HCT116 (cell line): ENCODE data around the gene RSL1D1. TPM values are rescaled to one million over a fixed set of nuclear protein-coding genes. Genes with fewer than 3 reads are reported as not detected.

Experiments used
- ATAC-seq: fragments of 200-7000 bp; cut with Tn5 transposase; 2 replicates; pipeline ENCODE4 v1.9.1; 2020; ENCODE audit warnings: mild to moderate bottlenecking, moderate library complexity
- BruUV-seq: library from RNA; stranded (reverse); fragments of 400-500 nt; replicated peaks from 2 replicates; lab custom pipeline; 2021; lab: Mats Ljungman, UMichigan
- CTCF ChIA-PET: fragments of 300-600 bp; sonication (Branson Sonifier 250); formaldehyde crosslinking; loops from one replicate; lab custom pipeline; 2021; ENCODE audit warnings: antibody characterized with exemption; lab: Charles Lee
- POLR2A ChIA-PET: fragments of 300-600, 350-600 bp; sonication (Branson Sonifier 250); formaldehyde crosslinking; loops from one replicate; lab custom pipeline; 2021; ENCODE audit warnings: antibody characterized with exemption; lab: Charles Lee
- RAD21 ChIA-PET, 2 experiments: fragments of 300-600 bp; sonication (Branson Sonifier 250); formaldehyde crosslinking; loops; one replicate each; lab custom pipeline; 2023; ENCODE audit warnings: low total read pairs in 2 of 2; ENCODE audit not compliant: uncharacterized antibody in 2 of 2, unreplicated experiment in 2 of 2, low non-redundant PET in 1 of 2; lab: Charles Lee
- DNase-seq: peaks from one replicate; pipeline ENCODE4 v3.0.0-alpha.2; 2010; ENCODE audit warnings: low read depth, low spot score
- H2AFZ ChIP-seq: fragments of 200-600 bp; shearing (Covaris generic), sonication (generic); 2 replicates; pipeline ENCODE4 v1.6.1; 2017; ENCODE audit warnings: low read depth, mixed run types, mixed read lengths, antibody characterized with exemption, low read length; ENCODE audit not compliant: poor library complexity, severe bottlenecking
- H3K27ac ChIP-seq: 2 replicates; pipeline ENCODE4 v1.5.1; 2012; ENCODE audit warnings: low read depth, low read length
- H3K27me3 ChIP-seq: fragments of 200-600 bp; sonication (generic); 2 replicates; pipeline ENCODE4 v1.6.1; 2016; ENCODE audit warnings: mixed run types, low read length, mixed read lengths; ENCODE audit not compliant: insufficient read depth
- H3K36me3 ChIP-seq, 2 experiments: fragments of 200-500 bp in 1 of 2; fragments of 200-600 bp in 1 of 2; sonication (Bioruptor generic) in 1 of 2; sonication (generic) in 1 of 2; 2 replicates each; pipeline versions ENCODE4 v1.5.1 to v1.6.1; 2014 to 2016; ENCODE audit warnings: low read length in 2 of 2, inconsistent platforms in 1 of 2, mixed read lengths in 1 of 2, mixed run types in 1 of 2; ENCODE audit not compliant: insufficient read depth in 2 of 2, control insufficient read depth in 1 of 2
- H3K4me1 ChIP-seq, 2 experiments: fragments of 200-600 bp in 1 of 2; sonication (generic) in 1 of 2; 2 replicates each; pipeline versions ENCODE4 v1.5.1 to v1.6.1; 2012 to 2017; ENCODE audit warnings: low read length in 2 of 2, inconsistent platforms in 1 of 2, mild to moderate bottlenecking in 1 of 2, mixed read lengths in 1 of 2, mixed run types in 1 of 2, moderate library complexity in 1 of 2; ENCODE audit not compliant: insufficient read depth in 2 of 2, control insufficient read depth in 1 of 2
- H3K4me2 ChIP-seq: fragments of 200-600 bp; sonication (generic); 2 replicates; pipeline ENCODE4 v1.6.1; 2017; ENCODE audit warnings: mixed run types, low read length, mixed read lengths
- H3K4me3 ChIP-seq, 2 experiments: fragments of 200-600 bp in 1 of 2; sonication (generic) in 1 of 2; replicated peaks in 1 of 2; 2 replicates each; pipeline ENCODE4 v1.5.1; 2011 to 2016; ENCODE audit warnings: low read length in 2 of 2, control low read depth in 1 of 2, low read depth in 1 of 2, mild to moderate bottlenecking in 1 of 2, mixed read lengths in 1 of 2, mixed run types in 1 of 2
- H3K79me2 ChIP-seq: fragments of 200-600 bp; sonication (generic); 2 replicates; pipeline ENCODE4 v1.6.1; 2017; ENCODE audit warnings: mild to moderate bottlenecking, mixed run types, low read length, moderate library complexity, mixed read lengths; ENCODE audit not compliant: insufficient read depth
- H3K9ac ChIP-seq: fragments of 200-600 bp; sonication (generic); 2 replicates; pipeline ENCODE4 v1.6.1; 2016; ENCODE audit warnings: low read length, mixed read lengths
- H3K9me2 ChIP-seq: fragments of 200-600 bp; sonication (generic), shearing (Covaris generic); 2 replicates; pipeline ENCODE4 v1.6.1; 2017; ENCODE audit warnings: mixed run types, mild to moderate bottlenecking, moderate library complexity; ENCODE audit not compliant: insufficient read depth
- H3K9me3 ChIP-seq, 2 experiments: fragments of 200-500 bp in 1 of 2; fragments of 200-600 bp in 1 of 2; sonication (Bioruptor generic) in 1 of 2; sonication (generic) in 1 of 2; 2 replicates each; pipeline ENCODE4 v1.6.1; 2014 to 2017; ENCODE audit warnings: low read length in 2 of 2, mixed read lengths in 2 of 2, inconsistent platforms in 1 of 2, low read depth in 1 of 2, mild to moderate bottlenecking in 1 of 2, mixed run types in 1 of 2, moderate library complexity in 1 of 2; ENCODE audit not compliant: control insufficient read depth in 1 of 2, insufficient read depth in 1 of 2
- H4K20me1 ChIP-seq: fragments of 200-600 bp; sonication (generic), shearing (Covaris generic); 2 replicates; pipeline ENCODE4 v1.6.1; 2017; ENCODE audit warnings: mixed run types, mild to moderate bottlenecking, moderate library complexity; ENCODE audit not compliant: insufficient read depth
- CEBPB ChIP-seq: IDR thresholded peaks from 2 replicates; pipeline ENCODE4 v1.6.1; 2012; ENCODE audit warnings: low read depth
- EGR1 ChIP-seq: IDR thresholded peaks from 2 replicates; pipeline ENCODE4 v1.6.1; 2012; ENCODE audit warnings: low read depth
- EZH2phosphoT487 ChIP-seq: fragments of 200-600 bp; IDR thresholded peaks from 2 replicates; pipeline ENCODE4 v1.6.1; 2018; ENCODE audit warnings: antibody characterized with exemption, borderline replicate concordance
- FOSL1 ChIP-seq: IDR thresholded peaks from 2 replicates; pipeline ENCODE4 v1.6.1; 2012; ENCODE audit warnings: low read depth
- MAX ChIP-seq: IDR thresholded peaks from 2 replicates; pipeline ENCODE4 v1.6.1; 2012
- POLR2A ChIP-seq: IDR thresholded peaks from 2 replicates; pipeline ENCODE4 v1.7.0; 2011; ENCODE audit warnings: borderline replicate concordance; ENCODE audit not compliant: insufficient read depth, insufficient read length; ENCODE audit errors: extremely low read depth
- POLR2AphosphoS5 ChIP-seq: IDR thresholded peaks from 2 replicates; pipeline ENCODE4 v1.6.1; 2011; ENCODE audit warnings: mild to moderate bottlenecking, low read depth, low read length, moderate library complexity
- RAD21 ChIP-seq: IDR thresholded peaks from 2 replicates; pipeline ENCODE4 v1.6.1; 2012; ENCODE audit warnings: low read depth, mild to moderate bottlenecking
- SP1 ChIP-seq: IDR thresholded peaks from 2 replicates; pipeline ENCODE4 v1.6.1; 2012; ENCODE audit warnings: low read depth
- SRF ChIP-seq: IDR thresholded peaks from 2 replicates; pipeline ENCODE4 v1.6.1; 2012; ENCODE audit warnings: low read depth
- TCF7L2 ChIP-seq: IDR thresholded peaks from 2 replicates; pipeline ENCODE4 v1.7.0; 2011; ENCODE audit warnings: borderline replicate concordance, inconsistent platforms; ENCODE audit not compliant: insufficient read depth, insufficient read length; ENCODE audit errors: extremely low read depth
- YY1 ChIP-seq: IDR thresholded peaks from 2 replicates; pipeline ENCODE4 v1.6.1; 2011; ENCODE audit warnings: low read length, low read depth, moderate library complexity, mild to moderate bottlenecking; ENCODE audit not compliant: insufficient replicate concordance; ENCODE audit errors: extremely low read depth
- ZFX ChIP-seq: fragments of 450-650 bp; IDR thresholded peaks from 2 replicates; pipeline ENCODE4 v1.6.1; 2017
- ZNF274 ChIP-seq: fragments of 200-500 bp; sonication (Bioruptor generic); IDR thresholded peaks from 2 replicates; pipeline ENCODE4 v1.6.1; 2014; ENCODE audit warnings: mild to moderate bottlenecking, low read depth, low read length, inconsistent platforms
- intact Hi-C: fragments of 100-400 bp; cut with micrococcal nuclease; formaldehyde crosslinking; loops from 2 replicates; pipeline ENCODE4 v1.10.0; 2022
- total RNA-seq: library from RNA; stranded (reverse); gene quantifications from one replicate; pipeline ENCODE4 v1.2.1, GENCODE V29; 2021; ENCODE audit not compliant: unreplicated experiment

The RSL1D1 gene
- total RNA-seq, 1 experiment from 2014 or later = 291 TPM

DNA sequence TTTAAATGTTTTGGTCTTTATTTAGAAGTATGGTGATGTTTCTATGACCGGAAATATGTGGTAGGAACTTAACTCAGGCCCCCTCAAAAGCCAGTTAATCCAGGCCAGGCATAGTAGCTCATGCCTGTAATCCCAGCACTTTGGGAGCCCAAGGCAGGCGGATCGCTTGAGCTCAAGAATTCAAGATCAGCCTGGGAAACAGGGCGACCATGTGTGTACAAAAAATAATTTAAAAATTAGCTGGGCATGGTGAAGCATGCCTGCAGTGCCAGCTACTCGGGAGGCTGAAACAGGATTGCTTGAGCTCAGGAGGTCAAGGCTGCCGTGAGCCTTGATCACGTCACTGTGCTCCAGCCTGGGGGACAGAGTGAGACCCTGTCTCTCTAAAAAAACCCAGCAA, 10.3 kb downstream of the RSL1D1 start:
- Histone ChIP-seq H3K9me3 (no peaks in the 10 kb centered on the region), H3K4me2 (no peak overlapping the region), H3K27me3 (no peaks in the 10 kb centered on the region), H3K27ac (no peak overlapping the region), H3K9ac (no peak overlapping the region), H3K36me3 (peaks cover 75 to 84% of the 10 kb centered on the region in 2 experiments), H3K79me2 (peaks cover 66% of the 10 kb centered on the region), H2AFZ (no peak overlapping the region), H3K4me1 (peaks cover 0 to 7% of the 10 kb centered on the region in 2 experiments; a peak in 2 of 4 replicates), H3K9me2 (no peaks in the 10 kb centered on the region), H4K20me1 (peaks cover 25% of the 10 kb centered on the region; the same call in 1 of the 2 replicates), H3K4me3 (no peak overlapping the region)
- DNase-seq = no peak
- no peak for ATAC-seq
- CTCF ChIA-PET = no interaction called here
- POLR2A ChIA-PET = no interaction called here
- TF ChIP-seq FOSL1 = no peak
- TF ChIP-seq POLR2A = no peak
- TF ChIP-seq RAD21 = no peak
- no peak for TF ChIP-seq MAX
- no peak for TF ChIP-seq ZNF274
- TF ChIP-seq POLR2AphosphoS5 = no peak
- TF ChIP-seq SRF = no peak
- TF ChIP-seq ZFX = no peak
- TF ChIP-seq TCF7L2 = no peak
- TF ChIP-seq YY1 = no peak
- no peak for TF ChIP-seq CEBPB
- TF ChIP-seq EZH2phosphoT487 = no peak
- TF ChIP-seq EGR1 = no peak
- no peak for TF ChIP-seq SP1
- no TSS peak for BruUV-seq
- RAD21 ChIA-PET = no interaction called here
- intact Hi-C loops = no loop called here
